H9 (cell line): Measurements from ENCODE around the gene GINM1. TPM values are rescaled to one million over a fixed set of nuclear protein-coding genes. Genes with fewer than 3 reads are reported as not detected.

Experiments
- DNase-seq: peaks from one replicate; pipeline ENCODE4 v3.0.0-alpha.2; 2017
- H2AFZ ChIP-seq: one replicate; pipeline ENCODE4 v1.6.1; 2013; ENCODE audit warnings: mild to moderate bottlenecking, low read length, control low read depth, moderate library complexity
- H2AK5ac ChIP-seq: 2 replicates; pipeline ENCODE4 v1.6.1; 2013; ENCODE audit warnings: low read length, control low read depth, mixed read lengths; ENCODE audit not compliant: insufficient read length
- H2BK120ac ChIP-seq: one replicate; pipeline ENCODE4 v1.6.1; 2013; ENCODE audit warnings: low read depth, mild to moderate bottlenecking, low read length, control low read depth, inconsistent platforms; ENCODE audit not compliant: poor library complexity, severe bottlenecking
- H2BK12ac ChIP-seq: 2 replicates; pipeline ENCODE4 v1.6.1; 2013; ENCODE audit warnings: low read length, control low read depth, mixed read lengths, low read depth; ENCODE audit not compliant: insufficient read length
- H2BK15ac ChIP-seq: 2 replicates; pipeline ENCODE4 v1.6.1; 2013; ENCODE audit warnings: low read depth, low read length, control low read depth
- H2BK20ac ChIP-seq: one replicate; pipeline ENCODE4 v1.6.1; 2013; ENCODE audit warnings: low read depth, mild to moderate bottlenecking, low read length, control low read depth, inconsistent platforms; ENCODE audit not compliant: poor library complexity, severe bottlenecking
- H2BK5ac ChIP-seq: 2 replicates; pipeline ENCODE4 v1.6.1; 2013; ENCODE audit warnings: low read length, control low read depth, mixed read lengths; ENCODE audit not compliant: insufficient read length
- H3K14ac ChIP-seq: 2 replicates; pipeline ENCODE4 v1.6.1; 2013; ENCODE audit warnings: low read length, control low read depth; ENCODE audit not compliant: insufficient read depth
- H3K18ac ChIP-seq: 2 replicates; pipeline ENCODE4 v1.6.1; 2013; ENCODE audit warnings: low read depth, mild to moderate bottlenecking, mixed read lengths, low read length, control low read depth; ENCODE audit not compliant: insufficient read length
- H3K23ac ChIP-seq: 2 replicates; pipeline ENCODE4 v1.6.1; 2013; ENCODE audit warnings: low read length, control low read depth, mixed read lengths, low read depth; ENCODE audit not compliant: insufficient read length
- H3K23me2 ChIP-seq: 2 replicates; pipeline ENCODE4 v1.6.1; 2013; ENCODE audit warnings: low read depth, mild to moderate bottlenecking, mixed read lengths, low read length, control low read depth; ENCODE audit not compliant: insufficient read length, poor library complexity, severe bottlenecking
- H3K27ac ChIP-seq: 2 replicates; pipeline ENCODE4 v1.5.1; 2013; ENCODE audit warnings: low read length, control low read depth, mixed read lengths, low read depth; ENCODE audit not compliant: insufficient read length
- H3K27me3 ChIP-seq: 2 replicates; pipeline ENCODE4 v1.6.1; 2013; ENCODE audit warnings: low read length, control low read depth, inconsistent platforms; ENCODE audit not compliant: insufficient read depth
- H3K4ac ChIP-seq: 2 replicates; pipeline ENCODE4 v1.6.1; 2013; ENCODE audit warnings: low read depth, mild to moderate bottlenecking, control low read depth, inconsistent platforms, low read length, moderate library complexity
- H3K4me1 ChIP-seq: 2 replicates; pipeline ENCODE4 v1.6.1; 2013; ENCODE audit warnings: low read length, control low read depth, inconsistent platforms; ENCODE audit not compliant: insufficient read depth
- H3K4me2 ChIP-seq: 2 replicates; pipeline ENCODE4 v1.6.1; 2013; ENCODE audit warnings: low read length, control low read depth, mixed read lengths; ENCODE audit not compliant: insufficient read length, insufficient read depth
- H3K56ac ChIP-seq: 2 replicates; pipeline ENCODE4 v1.6.1; 2013; ENCODE audit warnings: low read depth, mild to moderate bottlenecking, mixed read lengths, low read length, control low read depth; ENCODE audit not compliant: insufficient read length
- H3K79me1 ChIP-seq: 2 replicates; pipeline ENCODE4 v1.6.1; 2013; ENCODE audit warnings: low read depth, mild to moderate bottlenecking, moderate library complexity, low read length, control low read depth, inconsistent platforms; ENCODE audit not compliant: insufficient read depth, poor library complexity, severe bottlenecking
- H3K79me2 ChIP-seq: 2 replicates; pipeline ENCODE4 v1.6.1; 2013; ENCODE audit warnings: low read length, control low read depth, inconsistent platforms; ENCODE audit not compliant: insufficient read depth
- H3K9ac ChIP-seq: 2 replicates; pipeline ENCODE4 v1.6.1; 2013; ENCODE audit warnings: low read length, control low read depth, mixed read lengths; ENCODE audit not compliant: insufficient read length; ENCODE audit errors: extremely low read depth
- H3K9me3 ChIP-seq: one replicate; pipeline ENCODE4 v1.6.1; 2013; ENCODE audit warnings: low read depth, low read length, inconsistent platforms; ENCODE audit not compliant: control insufficient read depth
- H3T11ph ChIP-seq: one replicate; pipeline ENCODE4 v1.6.1; 2013; ENCODE audit warnings: mild to moderate bottlenecking, low read length, control low read depth, inconsistent platforms
- H4K20me1 ChIP-seq: one replicate; pipeline ENCODE4 v1.6.1; 2013; ENCODE audit not compliant: control insufficient read depth, insufficient read length, insufficient read depth
- H4K5ac ChIP-seq: 2 replicates; pipeline ENCODE4 v1.6.1; 2013; ENCODE audit warnings: low read depth, mild to moderate bottlenecking, mixed read lengths, low read length, control low read depth; ENCODE audit not compliant: insufficient read length
- H4K8ac ChIP-seq: replicated peaks from 2 replicates; pipeline ENCODE4 v1.6.1; 2013; ENCODE audit warnings: low read length, control low read depth, mixed read lengths, low read depth; ENCODE audit not compliant: insufficient read length
- H4K91ac ChIP-seq: 2 replicates; pipeline ENCODE4 v1.6.1; 2013; ENCODE audit warnings: low read depth, mild to moderate bottlenecking, moderate library complexity, mixed read lengths, low read length, control low read depth; ENCODE audit not compliant: insufficient read length
- H3K27ac Mint-ChIP-seq, 3 experiments: 2 replicates in 2 of 3; 3 replicates in 1 of 3; pipeline ENCODE4 v1.8.0; 2020 to 2021; ENCODE audit warnings: mixed read lengths in 3 of 3, mild to moderate bottlenecking in 1 of 3, moderate library complexity in 1 of 3
- H3K27me3 Mint-ChIP-seq: 2 replicates; pipeline ENCODE4 v1.8.0; 2021; ENCODE audit warnings: low read depth, mild to moderate bottlenecking, moderate library complexity, mixed read lengths
- H3K36me3 Mint-ChIP-seq, 3 experiments: 2 replicates in 2 of 3; 3 replicates in 1 of 3; pipeline ENCODE4 v1.8.0; 2020 to 2021; ENCODE audit warnings: low read depth in 3 of 3, mixed read lengths in 3 of 3; ENCODE audit not compliant: insufficient read depth in 1 of 3
- H3K4me1 Mint-ChIP-seq, 2 experiments: 2 replicates each; pipeline ENCODE4 v1.8.0; 2020; ENCODE audit warnings: mixed read lengths in 2 of 2
- H3K4me3 Mint-ChIP-seq, 2 experiments: 2 replicates in 1 of 2; 3 replicates in 1 of 2; pipeline ENCODE4 v1.8.0; 2020 to 2021; ENCODE audit warnings: mild to moderate bottlenecking in 2 of 2, mixed read lengths in 2 of 2, moderate library complexity in 1 of 2
- H3K9me3 Mint-ChIP-seq, 2 experiments: 2 replicates in 1 of 2; 3 replicates in 1 of 2; pipeline ENCODE4 v1.8.0; 2020; ENCODE audit warnings: mild to moderate bottlenecking in 2 of 2, mixed read lengths in 2 of 2, moderate library complexity in 1 of 2
- CTCF ChIP-seq: fragments of 200-600 bp; sonication (generic); conservative IDR thresholded peaks from 3 replicates; pipeline ENCODE4 v1.8.0; 2021; ENCODE audit warnings: antibody characterized with exemption, mild to moderate bottlenecking
- WGBS: extraction: QIAGEN DNeasy Blood & Tissue Kit; methylation state at CpG from one replicate; pipeline ENCODE4 v1.1.7; 2013; ENCODE audit warnings: missing lambda C conversion rate, low lambda C conversion rate, mixed read lengths; ENCODE audit not compliant: insufficient read length; ENCODE audit errors: extremely low coverage; 5-methylcytosine and 5-hydroxymethylcytosine counted together
- total RNA-seq: library from RNA; stranded (reverse); gene quantifications from 2 replicates; pipeline ENCODE4 v1.2.1, GENCODE V29; 2021

The GINM1 gene
- total RNA-seq, 1 experiment from 2014 or later, result 24.5 TPM

GRCh38 chr6:149592983-149593382 is 26.8 kb downstream of the GINM1 start:
- no peak overlapping the region for H3K18ac ChIP-seq
- no peak overlapping the region for H2BK20ac ChIP-seq
- no peak overlapping the region for H4K91ac ChIP-seq
- H3K4me2 ChIP-seq, result no peak overlapping the region
- H3K4ac ChIP-seq, result no peak overlapping the region
- no peak overlapping the region for H2BK12ac ChIP-seq
- no peaks in the 10 kb centered on the region for H3K27me3 ChIP-seq
- no peak overlapping the region for H3K14ac ChIP-seq
- Mint-ChIP-seq H3K4me1 (no peaks in the 10 kb centered on the region), H3K27me3 (no peaks in the 10 kb centered on the region; the same call in 1 of the 2 replicates), H3K27ac (no peak overlapping the region), H3K4me3 (no peak overlapping the region), H3K9me3 (no peaks in the 10 kb centered on the region), H3K36me3 (peaks cover 16 to 61% (median 42%) of the 10 kb centered on the region in 3 experiments)
- H3K79me1 ChIP-seq, result no peaks in the 10 kb centered on the region
- no peak overlapping the region for H2BK5ac ChIP-seq
- H3K23ac ChIP-seq, result no peak overlapping the region
- H4K8ac ChIP-seq, result no peak overlapping the region
- H4K20me1 ChIP-seq, result no peaks in the 10 kb centered on the region
- H3K79me2 ChIP-seq, result no peaks in the 10 kb centered on the region
- WGBS, result no CpG with 5 or more reads among the region's 2 CpGs
- no peak overlapping the region for H3K27ac ChIP-seq
- no peak overlapping the region for H3T11ph ChIP-seq
- no peak overlapping the region for H2AK5ac ChIP-seq
- H3K23me2 ChIP-seq, result no peaks in the 10 kb centered on the region
- no peaks in the 10 kb centered on the region for H3K4me1 ChIP-seq
- no peak for DNase-seq
- TF ChIP-seq CTCF, result no peak
- H2AFZ ChIP-seq, result no peak overlapping the region
- H2BK120ac ChIP-seq, result no peak overlapping the region
- H3K56ac ChIP-seq, result no peak overlapping the region
- no peaks in the 10 kb centered on the region for H3K9me3 ChIP-seq
- no peak overlapping the region for H4K5ac ChIP-seq
- no peak overlapping the region for H3K9ac ChIP-seq
- H2BK15ac ChIP-seq, result no peak overlapping the region
